Mesenchymal stem cell (in vitro differentiated cells and primary cell): ENCODE data around the gene RAPGEF4.
A peak's percentile ranks its signal among the peaks of the same experiment; 100 is the strongest.
"Not testable (repeated sequence)": the region's sequence is repeated elsewhere in the genome, so short reads cannot be mapped to it uniquely, and the experiment has no call there.

Source experiments
- DNase-seq: peaks from one replicate; pipeline ENCODE4 v3.0.0-alpha.2; 2013
- H2AFZ ChIP-seq: one replicate; pipeline ENCODE4 v1.6.1; 2013; ENCODE audit warnings: low read depth, mild to moderate bottlenecking, control low read depth, inconsistent platforms, low read length, moderate library complexity
- H2AK5ac ChIP-seq: 2 replicates; pipeline ENCODE4 v1.6.1; 2013; ENCODE audit warnings: low read length, moderate library complexity, mild to moderate bottlenecking, inconsistent platforms; ENCODE audit not compliant: severe bottlenecking
- H2BK120ac ChIP-seq: one replicate; pipeline ENCODE4 v1.6.1; 2013; ENCODE audit warnings: low read depth, mild to moderate bottlenecking, inconsistent platforms, low read length, moderate library complexity
- H2BK12ac ChIP-seq, 2 experiments: one replicate each; pipeline ENCODE4 v1.6.1; 2013; ENCODE audit warnings: inconsistent platforms in 2 of 2, low read length in 2 of 2, mild to moderate bottlenecking in 2 of 2, moderate library complexity in 2 of 2, control low read depth in 1 of 2
- H2BK15ac ChIP-seq: one replicate; pipeline ENCODE4 v1.6.1; 2013; ENCODE audit warnings: mild to moderate bottlenecking, low read depth, inconsistent platforms; ENCODE audit not compliant: poor library complexity, severe bottlenecking
- H2BK5ac ChIP-seq: 2 replicates; pipeline ENCODE4 v1.6.1; 2013; ENCODE audit warnings: low read depth, mild to moderate bottlenecking, low read length, control low read depth, inconsistent platforms; ENCODE audit not compliant: poor library complexity, severe bottlenecking
- H3K14ac ChIP-seq, 2 experiments: one replicate each; pipeline ENCODE4 v1.6.1; 2013; ENCODE audit warnings: inconsistent platforms in 2 of 2, low read length in 2 of 2, control low read depth in 1 of 2, mild to moderate bottlenecking in 1 of 2, moderate library complexity in 1 of 2
- H3K18ac ChIP-seq, 2 experiments: one replicate each; pipeline ENCODE4 v1.6.1; 2013; ENCODE audit warnings: inconsistent platforms in 2 of 2, low read length in 2 of 2, control low read depth in 1 of 2, low read depth in 1 of 2, mild to moderate bottlenecking in 1 of 2
- H3K23ac ChIP-seq, 2 experiments: one replicate each; pipeline ENCODE4 v1.6.1; 2013; ENCODE audit warnings: inconsistent platforms in 2 of 2, low read length in 2 of 2, mild to moderate bottlenecking in 2 of 2, moderate library complexity in 2 of 2, control low read depth in 1 of 2
- H3K27ac ChIP-seq: 2 replicates; pipeline ENCODE4 v1.5.1; 2013; ENCODE audit warnings: mild to moderate bottlenecking, moderate library complexity, low read length, control low read depth, inconsistent platforms; ENCODE audit not compliant: poor library complexity, severe bottlenecking
- H3K27me3 ChIP-seq, 2 experiments: 2 replicates each; pipeline versions ENCODE4 v1.6.1 to v1.7.0; 2013; ENCODE audit warnings: low read length in 2 of 2, mild to moderate bottlenecking in 2 of 2, moderate library complexity in 2 of 2, control low read depth in 1 of 2, inconsistent platforms in 1 of 2; ENCODE audit not compliant: control insufficient read depth in 1 of 2, insufficient read depth in 1 of 2
- H3K36me3 ChIP-seq, 2 experiments: 2 replicates each; pipeline versions ENCODE4 v1.6.1 to v1.7.0; 2013; ENCODE audit warnings: low read length in 2 of 2, control low read depth in 1 of 2, inconsistent platforms in 1 of 2, low read depth in 1 of 2, mild to moderate bottlenecking in 1 of 2; ENCODE audit not compliant: insufficient read depth in 2 of 2, control insufficient read depth in 1 of 2
- H3K4ac ChIP-seq, 2 experiments: one replicate each; pipeline ENCODE4 v1.6.1; 2013; ENCODE audit warnings: inconsistent platforms in 2 of 2, low read length in 2 of 2, mild to moderate bottlenecking in 2 of 2, moderate library complexity in 2 of 2, control low read depth in 1 of 2, low read depth in 1 of 2
- H3K4me1 ChIP-seq: 2 replicates; pipeline ENCODE4 v1.6.1; 2013; ENCODE audit warnings: low read depth, low read length, control low read depth; ENCODE audit not compliant: control insufficient read depth, insufficient read depth
- H3K4me2 ChIP-seq: 2 replicates; pipeline ENCODE4 v1.6.1; 2013; ENCODE audit warnings: low read length, mild to moderate bottlenecking, inconsistent platforms; ENCODE audit not compliant: poor library complexity, severe bottlenecking
- H3K4me3 ChIP-seq, 2 experiments: 2 replicates each; pipeline versions ENCODE4 v1.5.1 to v1.7.0; 2013; ENCODE audit warnings: low read length in 2 of 2, mild to moderate bottlenecking in 2 of 2, control low read depth in 1 of 2, low read depth in 1 of 2; ENCODE audit not compliant: insufficient read depth in 1 of 2
- H3K79me1 ChIP-seq: replicated peaks from 2 replicates; pipeline ENCODE4 v1.6.1; 2013; ENCODE audit warnings: mild to moderate bottlenecking, control low read depth, low read length, inconsistent platforms; ENCODE audit not compliant: poor library complexity, severe bottlenecking
- H3K9ac ChIP-seq: 2 replicates; pipeline ENCODE4 v1.7.0; 2013; ENCODE audit warnings: mild to moderate bottlenecking, low read length, moderate library complexity
- H3K9me3 ChIP-seq: 2 replicates; pipeline ENCODE4 v1.7.0; 2013; ENCODE audit warnings: mild to moderate bottlenecking, low read length; ENCODE audit not compliant: control insufficient read depth
- H4K8ac ChIP-seq: one replicate; pipeline ENCODE4 v1.6.1; 2013; ENCODE audit warnings: inconsistent platforms, mild to moderate bottlenecking, low read length, moderate library complexity
- H4K91ac ChIP-seq: one replicate; pipeline ENCODE4 v1.6.1; 2013; ENCODE audit warnings: mild to moderate bottlenecking, low read length, inconsistent platforms
- WGBS: methylation state at CpG from one replicate; pipeline ENCODE4 v1.1.7; 2013; ENCODE audit warnings: mixed read lengths; 5-methylcytosine and 5-hydroxymethylcytosine counted together

Gene RAPGEF4

DNA sequence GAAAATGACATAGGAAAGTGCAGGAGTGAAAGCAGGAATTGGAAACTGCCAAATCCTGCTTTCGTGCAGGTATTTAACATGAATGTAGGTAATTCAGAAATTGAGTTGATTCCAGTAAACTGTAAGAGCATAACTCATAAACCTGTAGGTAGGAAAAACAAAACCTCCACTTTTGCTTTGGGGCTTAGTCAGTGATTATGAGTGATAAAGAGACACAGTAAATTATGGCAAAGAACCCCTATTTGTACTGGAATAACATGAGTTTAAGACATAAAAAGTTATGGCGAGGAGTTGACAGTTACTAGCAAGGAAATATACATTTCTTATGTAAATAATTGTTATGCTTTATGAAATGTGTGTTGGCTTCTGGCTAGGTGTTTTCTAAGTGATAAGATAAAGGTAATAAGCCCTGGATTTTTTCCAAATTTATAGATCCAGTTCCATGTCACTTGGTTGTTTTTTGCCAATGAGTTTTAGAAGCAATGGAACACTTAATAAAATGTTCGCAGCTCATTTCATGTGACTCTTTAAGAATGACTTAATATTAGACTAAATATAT is 357.3 kb downstream of the RAPGEF4 start:
- Histone ChIP-seq H2AFZ (no peak overlapping the region), H3K9ac (peak overlapping the region; percentile 60), H2BK5ac (no peak overlapping the region), H3K14ac (no peak overlapping the region), H3K4me3 (no peak overlapping the region), H3K4me2 (no peak overlapping the region), H3K27ac (no peak overlapping the region), H4K8ac (no peak overlapping the region), H2AK5ac (no peak overlapping the region), H3K9me3 (no peaks in the 10 kb centered on the region), H3K36me3 (peaks cover 3 to 22% of the 10 kb centered on the region in 2 experiments), H3K4me1 (peaks cover 3% of the 10 kb centered on the region), H3K4ac (no peak overlapping the region), H2BK15ac (no peak overlapping the region), H2BK12ac (no peak overlapping the region), H3K79me1 (peaks cover 21% of the 10 kb centered on the region), H2BK120ac (no peak overlapping the region), H4K91ac (no peak overlapping the region), H3K18ac (no peak overlapping the region), H3K27me3 (no peaks in the 10 kb centered on the region), H3K23ac (no peak overlapping the region)
- DNase-seq = no peak
- 100% methylated on average over 2 of the region's 3 CpGs for WGBS

DNA sequence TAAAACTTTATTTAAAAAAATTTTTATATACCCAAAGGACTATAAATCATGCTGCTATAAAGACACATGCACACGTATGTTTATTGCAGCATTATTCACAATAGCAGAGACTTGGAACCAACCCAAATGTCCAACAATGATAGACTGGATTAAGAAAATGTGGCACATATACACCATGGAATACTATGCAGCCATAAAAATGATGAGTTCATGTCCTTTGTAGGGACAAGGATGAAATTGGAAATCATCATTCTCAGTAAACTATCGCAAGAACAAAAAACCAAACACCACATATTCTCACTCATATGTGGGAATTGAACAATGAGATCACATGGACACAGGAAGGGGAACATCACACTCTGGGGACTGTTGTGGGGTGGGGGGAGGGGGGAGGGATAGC is 358.0 kb downstream of the RAPGEF4 start:
- not testable (repeated sequence) for H4K91ac ChIP-seq, H2BK15ac ChIP-seq, H4K8ac ChIP-seq, H2AFZ ChIP-seq, H2BK5ac ChIP-seq, H2BK12ac ChIP-seq, H3K4me1 ChIP-seq, H3K4ac ChIP-seq, H3K18ac ChIP-seq, H3K9me3 ChIP-seq, H3K14ac ChIP-seq, H3K9ac ChIP-seq, H2AK5ac ChIP-seq, H3K27me3 ChIP-seq, H3K4me2 ChIP-seq, H2BK120ac ChIP-seq, H3K27ac ChIP-seq, H3K23ac ChIP-seq, H3K4me3 ChIP-seq, DNase-seq
- WGBS = no CpG with 5 or more reads among the region's 2 CpGs
- Histone ChIP-seq H3K36me3 (peaks cover 3 to 22% of the 10 kb centered on the region in 2 experiments), H3K79me1 (peaks cover 23% of the 10 kb centered on the region)

DNA sequence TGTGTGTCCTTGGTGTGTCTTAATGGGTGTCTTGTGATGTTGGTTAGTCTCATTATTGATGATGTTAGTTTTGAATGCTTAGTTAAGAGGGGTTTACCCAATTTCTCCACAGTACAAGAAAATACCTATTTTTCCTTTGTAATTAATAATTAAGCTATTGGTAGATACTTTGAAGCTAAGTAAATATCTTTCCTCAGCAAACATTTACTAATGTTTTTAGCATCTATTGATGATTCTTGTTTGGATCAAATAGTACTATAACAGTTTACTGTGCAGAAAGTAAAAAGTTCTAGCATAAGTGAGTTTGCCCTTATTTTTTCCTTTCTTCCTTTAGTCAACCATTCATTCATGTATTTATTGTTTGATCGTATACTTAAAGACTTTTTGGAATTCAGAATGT is 359.1 kb downstream of the RAPGEF4 start:
- H3K4me1 ChIP-seq = peaks cover 3% of the 10 kb centered on the region
- H3K4me3 ChIP-seq = no peak overlapping the region
- H2BK12ac ChIP-seq = no peak overlapping the region
- no peak overlapping the region for H3K9ac ChIP-seq
- no peak overlapping the region for H2BK120ac ChIP-seq
- no peaks in the 10 kb centered on the region for H3K9me3 ChIP-seq
- no peak for DNase-seq
- H2AFZ ChIP-seq = no peak overlapping the region
- H3K14ac ChIP-seq = no peak overlapping the region
- H4K91ac ChIP-seq = no peak overlapping the region
- no peak overlapping the region for H3K18ac ChIP-seq
- H3K27ac ChIP-seq = no peak overlapping the region
- H3K4ac ChIP-seq = no peak overlapping the region
- no peak overlapping the region for H4K8ac ChIP-seq
- H3K79me1 ChIP-seq = peaks cover 25% of the 10 kb centered on the region
- no CpG with 5 or more reads among the region's 1 CpG for WGBS
- no peak overlapping the region for H2AK5ac ChIP-seq
- no peak overlapping the region for H2BK5ac ChIP-seq
- no peaks in the 10 kb centered on the region for H3K27me3 ChIP-seq
- no peak overlapping the region for H3K23ac ChIP-seq
- H2BK15ac ChIP-seq = no peak overlapping the region
- peaks cover 3 to 21% of the 10 kb centered on the region in 2 experiments for H3K36me3 ChIP-seq
- H3K4me2 ChIP-seq = no peak overlapping the region

DNA sequence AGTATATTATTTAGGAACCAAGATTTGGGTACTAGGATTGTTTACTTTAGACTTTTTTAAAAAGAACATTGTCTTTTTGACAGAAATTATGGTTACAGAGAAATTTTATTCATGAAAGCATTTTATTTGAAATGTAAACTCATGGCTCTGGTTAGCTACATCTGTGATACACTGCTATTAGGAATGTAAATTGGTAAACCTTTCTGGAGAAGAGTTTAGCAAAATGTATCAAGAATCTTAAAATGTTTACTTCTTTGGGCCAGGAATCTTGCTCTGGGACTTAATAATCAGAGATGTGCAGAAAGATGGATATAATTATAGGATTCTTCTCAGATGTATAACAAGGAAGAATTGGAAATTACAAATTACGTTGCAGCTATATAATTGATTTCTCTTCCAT is 359.7 kb downstream of the RAPGEF4 start:
- Histone ChIP-seq H2BK15ac (no peak overlapping the region), H3K4ac (no peak overlapping the region), H3K14ac (no peak overlapping the region), H4K8ac (no peak overlapping the region), H3K9ac (no peak overlapping the region), H4K91ac (no peak overlapping the region), H2AK5ac (no peak overlapping the region), H3K79me1 (peaks cover 25% of the 10 kb centered on the region), H3K4me1 (peaks cover 3% of the 10 kb centered on the region), H3K23ac (no peak overlapping the region), H2AFZ (no peak overlapping the region), H3K27ac (no peak overlapping the region), H3K18ac (no peak overlapping the region), H3K4me3 (no peak overlapping the region), H3K4me2 (no peak overlapping the region), H2BK12ac (no peak overlapping the region), H3K36me3 (peaks cover 9 to 27% of the 10 kb centered on the region in 2 experiments), H2BK5ac (no peak overlapping the region), H2BK120ac (no peak overlapping the region), H3K9me3 (no peaks in the 10 kb centered on the region), H3K27me3 (no peaks in the 10 kb centered on the region)
- no CpG with 5 or more reads among the region's 1 CpG for WGBS
- no peak for DNase-seq
